ENCODE measurements around the gene HLCS.

HLCS gene

GRCh38 chr21:36985751-36986594 is 19.5 kb upstream of the HLCS start:
- no peak for DNase-seq (ENCODE audit: low read depth in 2 of 2, low spot score in 1 of 2)

GRCh38 chr21:36981977-36982700 is 15.7 kb upstream of the HLCS start:
- no peak for DNase-seq (ENCODE audit: low read depth in 2 of 2, low spot score in 1 of 2)

- DNase-seq (ENCODE audit: low read depth in 2 of 2, low spot score in 1 of 2): no peak
Measured at GRCh38 chr21:36981049-36981391, 14.6 kb upstream of the HLCS start.

- no peak for DNase-seq (ENCODE audit: low read depth in 2 of 2, low spot score in 1 of 2)
Measured at GRCh38 chr21:36980280-36981048, 14.0 kb upstream of the HLCS start.

- no peak for DNase-seq (ENCODE audit: low read depth in 2 of 2, low spot score in 1 of 2)
Measured at GRCh38 chr21:36976882-36977651, 10.6 kb upstream of the HLCS start.

- DNase-seq (ENCODE audit: low read depth in 2 of 2, low spot score in 1 of 2): no peak
Measured at GRCh38 chr21:36976228-36976861, 9.9 kb upstream of the HLCS start.

- DNase-seq (ENCODE audit: low read depth in 2 of 2, low spot score in 1 of 2): no peak
Measured at GRCh38 chr21:36974851-36975192, 8.4 kb upstream of the HLCS start.

GRCh38 chr21:36973986-36974850 is 7.7 kb upstream of the HLCS start:
- DNase-seq (ENCODE audit: low read depth in 2 of 2, low spot score in 1 of 2): no peak

- DNase-seq (ENCODE audit: low read depth in 2 of 2, low spot score in 1 of 2): no peak
Measured at GRCh38 chr21:36968976-36969375, 2.5 kb upstream of the HLCS start.

GRCh38 chr21:36968414-36968813 is 1.9 kb upstream of the HLCS start:
- no peak for DNase-seq (ENCODE audit: low read depth in 2 of 2, low spot score in 1 of 2)

- DNase-seq (ENCODE audit: low read depth in 2 of 2, low spot score in 1 of 2): no peak
Measured at GRCh38 chr21:36966821-36967768, 626 bp upstream of the HLCS start.

GRCh38 chr21:36965720-36966065 is 776 bp downstream of the HLCS start:
- no peak for DNase-seq (ENCODE audit: low read depth in 2 of 2, low spot score in 1 of 2)

- DNase-seq (ENCODE audit: low read depth in 2 of 2, low spot score in 1 of 2): no peak
Measured at GRCh38 chr21:36964827-36965719, 1.4 kb downstream of the HLCS start.

GRCh38 chr21:36964398-36964797 is 2.1 kb downstream of the HLCS start:
- no peak for DNase-seq (ENCODE audit: low read depth in 2 of 2, low spot score in 1 of 2)

GRCh38 chr21:36962098-36962780 is 4.2 kb downstream of the HLCS start:
- no peak for DNase-seq (ENCODE audit: low read depth in 2 of 2, low spot score in 1 of 2)

- DNase-seq (ENCODE audit: low read depth in 2 of 2, low spot score in 1 of 2): no peak
Measured at GRCh38 chr21:36960676-36961284, 5.7 kb downstream of the HLCS start.

Measured in stimulated activated CD8-positive, alpha-beta memory T cell treated with anti-CD3 and anti-CD28 coated beads, Interleukin-4, amount 100 ng/mL, for 4 hours (primary cell).